ENCODE results near the gene PSMD2. TPM values are rescaled to one million over a fixed set of nuclear protein-coding genes. Genes with fewer than 3 reads are reported as not detected.

The PSMD2 gene
- total and polyA plus RNA-seq, 2 donors (not counting 3 experiments of a cell fraction or from before 2014, with no cell fraction given), result 414 to 435 TPM

GRCh38 chr3:184275381-184275701, 23.7 kb upstream of the PSMD2 start:
- intact Hi-C loops (cut with micrococcal nuclease) (no loop called here), dilution Hi-C loops (cut with MboI; ENCODE audit: extremely low pct_ligation_motif_present, low sequenced_read_pairs) (no loop called here)
- BruUV-seq (replicated peaks), result no TSS peak
- Histone ChIP-seq H3K27me3 (ENCODE audit: control insufficient read depth in 2 of 2, insufficient read depth in 2 of 2, low read length in 2 of 2) (peaks cover 28 to 38% of the 10 kb centered on the region in 2 experiments), H3K4me2 (ENCODE audit: insufficient read depth, low read length) (no peak overlapping the region), H3K79me2 (ENCODE audit: control insufficient read depth, insufficient read depth, low read length) (no peaks in the 10 kb centered on the region), H3K27ac (ENCODE audit: insufficient read depth, low read depth, low read length) (no peak overlapping the region), H3K4me1 (ENCODE audit: control insufficient read depth, extremely low read depth, insufficient read depth, low read length) (no peaks in the 10 kb centered on the region), H3K9me3 (replicated peaks; ENCODE audit: control insufficient read depth, insufficient read depth, low read length) (no peaks in the 10 kb centered on the region), H3K9me1 (replicated peaks; ENCODE audit: control insufficient read depth, extremely low read depth, insufficient read depth, low read length) (no peaks in the 10 kb centered on the region), H3K4me3 (replicated peaks in 1 of 3; ENCODE audit: insufficient read depth in 1 of 3, low read depth in 1 of 3, low read length in 3 of 3) (no peak overlapping the region), H3K9ac (replicated peaks; ENCODE audit: extremely low read depth, insufficient read depth, low read length) (no peak overlapping the region), H2AFZ (ENCODE audit: low read depth, low read length) (no peak overlapping the region), H3K36me3 (ENCODE audit: control insufficient read depth in 2 of 2, extremely low read depth in 1 of 2, insufficient read depth in 2 of 2, low read length in 2 of 2) (no peaks in the 10 kb centered on the region), H4K20me1 (replicated peaks; ENCODE audit: control insufficient read depth, extremely low read depth, insufficient read depth, low read length) (no peaks in the 10 kb centered on the region)
- ChIA-PET CTCF (no interaction called here), POLR2A (no interaction called here)
- FAIRE-seq (no peak), DNase-seq (ENCODE audit: low read depth, low spot score) (no peak)
- TF ChIP-seq CTCF (IDR thresholded peaks at IDR 0.05; ENCODE audit: extremely low read depth in 1 of 2, insufficient read depth in 1 of 2, low read depth in 1 of 2, low read length in 2 of 2), result no peak
- TF ChIP-seq MAX (IDR thresholded peaks at IDR 0.05; ENCODE audit: insufficient read depth, insufficient read length), result no peak
- no peak for TF ChIP-seq EZH2 (IDR thresholded peaks at IDR 0.05; ENCODE audit: borderline replicate concordance, low read depth, low read length, severe bottlenecking)
- no peak for TF ChIP-seq GATA2 (IDR thresholded peaks at IDR 0.05; ENCODE audit: insufficient read depth, insufficient read length, low read depth, low read length)
- no peak for TF ChIP-seq FOS (IDR thresholded peaks at IDR 0.05; ENCODE audit: borderline replicate concordance, insufficient read depth, low read length)

Measured in endothelial cell of umbilical vein (primary cell).